Measurements from ENCODE around the gene RAVER2.

DNA sequence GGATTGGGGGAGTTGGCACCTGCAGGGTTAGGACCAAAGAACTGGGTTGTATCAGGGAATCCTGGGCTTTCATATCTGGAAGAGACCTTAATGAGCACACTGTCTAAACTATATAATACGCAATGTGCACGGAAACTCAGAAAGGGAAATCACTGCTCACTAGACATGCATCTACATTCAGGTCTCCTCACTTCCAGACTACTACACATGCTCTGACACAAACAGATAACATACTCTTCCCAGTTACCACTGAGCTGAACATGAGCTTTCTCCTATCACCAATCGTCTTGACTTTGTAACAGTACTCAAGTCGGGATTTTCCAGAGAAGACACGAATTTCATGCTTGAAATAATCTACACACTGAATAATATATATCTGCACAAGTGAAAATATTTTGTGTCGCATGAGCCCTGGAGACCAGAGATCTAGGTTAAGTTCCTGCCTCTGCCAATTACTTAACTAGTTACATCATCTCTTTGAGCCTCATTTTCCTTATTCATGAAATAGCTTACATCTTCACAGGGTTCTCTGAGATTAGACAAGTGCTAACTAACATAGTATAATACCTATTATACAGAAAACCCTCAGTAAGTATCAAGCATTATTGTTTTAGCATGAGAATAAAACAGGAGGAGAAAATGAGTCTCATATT lies 120.4 kb downstream of the RAVER2 start:
- TF ChIP-seq, protein P1, sequence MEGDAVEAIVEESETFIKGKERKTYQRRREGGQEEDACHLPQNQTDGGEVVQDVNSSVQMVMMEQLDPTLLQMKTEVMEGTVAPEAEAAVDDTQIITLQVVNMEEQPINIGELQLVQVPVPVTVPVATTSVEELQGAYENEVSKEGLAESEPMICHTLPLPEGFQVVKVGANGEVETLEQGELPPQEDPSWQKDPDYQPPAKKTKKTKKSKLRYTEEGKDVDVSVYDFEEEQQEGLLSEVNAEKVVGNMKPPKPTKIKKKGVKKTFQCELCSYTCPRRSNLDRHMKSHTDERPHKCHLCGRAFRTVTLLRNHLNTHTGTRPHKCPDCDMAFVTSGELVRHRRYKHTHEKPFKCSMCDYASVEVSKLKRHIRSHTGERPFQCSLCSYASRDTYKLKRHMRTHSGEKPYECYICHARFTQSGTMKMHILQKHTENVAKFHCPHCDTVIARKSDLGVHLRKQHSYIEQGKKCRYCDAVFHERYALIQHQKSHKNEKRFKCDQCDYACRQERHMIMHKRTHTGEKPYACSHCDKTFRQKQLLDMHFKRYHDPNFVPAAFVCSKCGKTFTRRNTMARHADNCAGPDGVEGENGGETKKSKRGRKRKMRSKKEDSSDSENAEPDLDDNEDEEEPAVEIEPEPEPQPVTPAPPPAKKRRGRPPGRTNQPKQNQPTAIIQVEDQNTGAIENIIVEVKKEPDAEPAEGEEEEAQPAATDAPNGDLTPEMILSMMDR (IDR thresholded peaks at IDR 0.05) = no peak
- TF ChIP-seq POLR2AphosphoS5 (IDR thresholded peaks at IDR 0.05; ENCODE audit: low read depth, low read length) (no peak), SIN3A (IDR thresholded peaks at IDR 0.05; ENCODE audit: borderline replicate concordance, insufficient read depth, low read depth, low read length) (no peak), TCF7L2 (IDR thresholded peaks at IDR 0.05; ENCODE audit: low read depth, low read length) (no peak)
- TF ChIP-seq, protein P2, sequence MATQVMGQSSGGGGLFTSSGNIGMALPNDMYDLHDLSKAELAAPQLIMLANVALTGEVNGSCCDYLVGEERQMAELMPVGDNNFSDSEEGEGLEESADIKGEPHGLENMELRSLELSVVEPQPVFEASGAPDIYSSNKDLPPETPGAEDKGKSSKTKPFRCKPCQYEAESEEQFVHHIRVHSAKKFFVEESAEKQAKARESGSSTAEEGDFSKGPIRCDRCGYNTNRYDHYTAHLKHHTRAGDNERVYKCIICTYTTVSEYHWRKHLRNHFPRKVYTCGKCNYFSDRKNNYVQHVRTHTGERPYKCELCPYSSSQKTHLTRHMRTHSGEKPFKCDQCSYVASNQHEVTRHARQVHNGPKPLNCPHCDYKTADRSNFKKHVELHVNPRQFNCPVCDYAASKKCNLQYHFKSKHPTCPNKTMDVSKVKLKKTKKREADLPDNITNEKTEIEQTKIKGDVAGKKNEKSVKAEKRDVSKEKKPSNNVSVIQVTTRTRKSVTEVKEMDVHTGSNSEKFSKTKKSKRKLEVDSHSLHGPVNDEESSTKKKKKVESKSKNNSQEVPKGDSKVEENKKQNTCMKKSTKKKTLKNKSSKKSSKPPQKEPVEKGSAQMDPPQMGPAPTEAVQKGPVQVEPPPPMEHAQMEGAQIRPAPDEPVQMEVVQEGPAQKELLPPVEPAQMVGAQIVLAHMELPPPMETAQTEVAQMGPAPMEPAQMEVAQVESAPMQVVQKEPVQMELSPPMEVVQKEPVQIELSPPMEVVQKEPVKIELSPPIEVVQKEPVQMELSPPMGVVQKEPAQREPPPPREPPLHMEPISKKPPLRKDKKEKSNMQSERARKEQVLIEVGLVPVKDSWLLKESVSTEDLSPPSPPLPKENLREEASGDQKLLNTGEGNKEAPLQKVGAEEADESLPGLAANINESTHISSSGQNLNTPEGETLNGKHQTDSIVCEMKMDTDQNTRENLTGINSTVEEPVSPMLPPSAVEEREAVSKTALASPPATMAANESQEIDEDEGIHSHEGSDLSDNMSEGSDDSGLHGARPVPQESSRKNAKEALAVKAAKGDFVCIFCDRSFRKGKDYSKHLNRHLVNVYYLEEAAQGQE (IDR thresholded peaks at IDR 0.05; ENCODE audit: insufficient read depth in 1 of 2, low read depth in 2 of 2, low read length in 1 of 2) = no peak
